ENCODE data around the gene LRRN4.

LRRN4 gene

GRCh38 chr20:6007529-6008103 is 46.2 kb downstream of the LRRN4 start:
- peak overlapping the region; percentile 74 for H3K4me3 ChIP-seq (ENCODE audit: low read length)
- no peak for TF ChIP-seq CTCF (IDR thresholded peaks at IDR 0.05; ENCODE audit: insufficient read depth, low read depth, low read length, missing control alignments)
- DNase-seq (ENCODE audit: low read depth), result no peak

- no peak for DNase-seq (ENCODE audit: low read depth)
- TF ChIP-seq CTCF (IDR thresholded peaks at IDR 0.05; ENCODE audit: insufficient read depth, low read depth, low read length, missing control alignments), result no peak
- H3K4me3 ChIP-seq (ENCODE audit: low read length), result peak overlapping the region; percentile 74
Observed at GRCh38 chr20:6007094-6007528, 46.7 kb downstream of the LRRN4 start.

GRCh38 chr20:6006603-6006949 is 47.3 kb downstream of the LRRN4 start:
- no peak for TF ChIP-seq CTCF (IDR thresholded peaks at IDR 0.05; ENCODE audit: insufficient read depth, low read depth, low read length, missing control alignments)
- peak overlapping the region; percentile 74 for H3K4me3 ChIP-seq (ENCODE audit: low read length)
- no peak for DNase-seq (ENCODE audit: low read depth)

GRCh38 chr20:6000871-6001270 is 53.0 kb downstream of the LRRN4 start:
- no peak for TF ChIP-seq CTCF (IDR thresholded peaks at IDR 0.05; ENCODE audit: insufficient read depth, low read depth, low read length, missing control alignments)
- H3K4me3 ChIP-seq (ENCODE audit: low read length), result no peak overlapping the region
- no peak for DNase-seq (ENCODE audit: low read depth)

- DNase-seq (ENCODE audit: low read depth), result no peak
- TF ChIP-seq CTCF (IDR thresholded peaks at IDR 0.05; ENCODE audit: insufficient read depth, low read depth, low read length, missing control alignments), result no peak
- no peak overlapping the region for H3K4me3 ChIP-seq (ENCODE audit: low read length)
Observed at GRCh38 chr20:5999783-6000182, 54.1 kb downstream of the LRRN4 start.

GRCh38 chr20:5996765-5997164 is 57.1 kb downstream of the LRRN4 start:
- no peak overlapping the region for H3K4me3 ChIP-seq (ENCODE audit: low read length)
- no peak for TF ChIP-seq CTCF (IDR thresholded peaks at IDR 0.05; ENCODE audit: insufficient read depth, low read depth, low read length, missing control alignments)
- no peak for DNase-seq (ENCODE audit: low read depth)

Measured in epithelial cell of esophagus (primary cell).